Panc1 (cell line): ENCODE results near the gene SKOR1. TPM values are rescaled to one million over a fixed set of nuclear protein-coding genes. Genes with fewer than 3 reads are reported as not detected.

Experiments
- ATAC-seq: fragments of 200-7000 bp; cut with Tn5 transposase; 2 replicates; pipeline ENCODE4 v1.9.1; 2020; ENCODE audit warnings: mild to moderate bottlenecking, moderate library complexity
- BruUV-seq: library from RNA; stranded (reverse); fragments of 400-500 nt; replicated peaks from 2 replicates; lab custom pipeline; 2021; lab: Mats Ljungman, UMichigan
- CTCF ChIA-PET: fragments of 300-600 bp; sonication (Branson Sonifier 250); formaldehyde crosslinking; loops from one replicate; lab custom pipeline; 2022; ENCODE audit warnings: antibody characterized with exemption; lab: Charles Lee
- POLR2A ChIA-PET: fragments of 300-600 bp; sonication (Branson Sonifier 250); formaldehyde crosslinking; loops from one replicate; lab custom pipeline; 2022; ENCODE audit warnings: antibody characterized with exemption; lab: Charles Lee
- DNase-seq: peaks from one replicate; pipeline ENCODE4 v3.0.0-alpha.2; 2010; ENCODE audit warnings: low read depth, low spot score
- H3K27ac ChIP-seq: 2 replicates; pipeline ENCODE4 v1.5.1; 2011; ENCODE audit warnings: mild to moderate bottlenecking, low read length, inconsistent platforms
- H3K27me3 ChIP-seq: fragments of 200-500 bp; sonication (Bioruptor generic); 2 replicates; pipeline ENCODE4 v1.6.0; 2014; ENCODE audit warnings: low read length, inconsistent platforms; ENCODE audit not compliant: control insufficient read depth, insufficient read depth
- H3K36me3 ChIP-seq: fragments of 200-500 bp; sonication (Bioruptor generic); 2 replicates; pipeline ENCODE4 v1.5.1; 2014; ENCODE audit warnings: inconsistent platforms, mild to moderate bottlenecking, low read length, moderate library complexity; ENCODE audit not compliant: control insufficient read depth, insufficient read depth
- H3K4me1 ChIP-seq: 2 replicates; pipeline ENCODE4 v1.5.1; 2011; ENCODE audit warnings: inconsistent platforms, mild to moderate bottlenecking, low read length, moderate library complexity; ENCODE audit not compliant: control insufficient read depth, insufficient read depth
- H3K4me3 ChIP-seq, 2 experiments: 2 replicates each; pipeline ENCODE4 v1.5.1; 2011 to 2012; ENCODE audit warnings: low read depth in 2 of 2, low read length in 2 of 2, mild to moderate bottlenecking in 2 of 2, inconsistent platforms in 1 of 2, moderate library complexity in 1 of 2
- H3K9me3 ChIP-seq: fragments of 200-500 bp; sonication (Bioruptor generic); 2 replicates; pipeline ENCODE4 v1.5.1; 2014; ENCODE audit warnings: low read depth, mild to moderate bottlenecking, inconsistent platforms, low read length, moderate library complexity; ENCODE audit not compliant: control insufficient read depth, insufficient read depth
- CTCF ChIP-seq: fragments of 450-650 bp; IDR thresholded peaks from 2 replicates; pipeline ENCODE4 v1.5.1; 2017; ENCODE audit warnings: mild to moderate bottlenecking
- POLR2AphosphoS5 ChIP-seq: IDR thresholded peaks from 2 replicates; pipeline ENCODE4 v1.6.1; 2012; ENCODE audit warnings: mild to moderate bottlenecking, low read depth, low read length, moderate library complexity
- REST ChIP-seq, 2 experiments: IDR thresholded peaks; 2 replicates each; pipeline ENCODE4 v1.6.1; 2011 to 2012; ENCODE audit warnings: low read depth in 2 of 2, control low read depth in 1 of 2, low read length in 1 of 2, mild to moderate bottlenecking in 1 of 2, moderate library complexity in 1 of 2; ENCODE audit not compliant: insufficient read depth in 1 of 2
- SIN3A ChIP-seq: IDR thresholded peaks from 2 replicates; pipeline ENCODE4 v1.6.1; 2012; ENCODE audit warnings: low read depth, mild to moderate bottlenecking, low read length, moderate library complexity, borderline replicate concordance; ENCODE audit not compliant: insufficient read depth
- TCF7L2 ChIP-seq: IDR thresholded peaks from 2 replicates; pipeline ENCODE4 v1.6.1; 2011; ENCODE audit warnings: mild to moderate bottlenecking, low read depth, low read length, inconsistent platforms
- in situ Hi-C: cut with HindIII; loops from 2 replicates; pipeline ENCODE4 v1.10.0; 2016; ENCODE audit warnings: low sequenced_read_pairs, low pct_unique_long_range_greater_than_20kb
- intact Hi-C: fragments of 100-400 bp; cut with micrococcal nuclease; formaldehyde crosslinking; loops from one replicate; pipeline ENCODE4 v1.10.0; 2022; ENCODE audit not compliant: unreplicated experiment
- total RNA-seq: library from RNA; stranded (reverse); gene quantifications from one replicate; pipeline ENCODE4 v1.2.1, GENCODE V29; 2021; ENCODE audit not compliant: unreplicated experiment

Gene SKOR1
- total RNA-seq, 1 experiment from 2014 or later, result 0.21 TPM

GRCh38 chr15:67832897-67833709 lies 7.8 kb downstream of the SKOR1 start:
- TF ChIP-seq TCF7L2, result no peak
- TF ChIP-seq REST (IDR thresholded peaks at IDR 0.05; ENCODE audit: insufficient read depth in 1 of 2, low read depth in 2 of 2, low read length in 1 of 2), result no peak
- no peak for TF ChIP-seq POLR2AphosphoS5
- no peak for TF ChIP-seq CTCF
- no peak for TF ChIP-seq SIN3A

GRCh38 chr15:67833710-67834511 lies 8.6 kb downstream of the SKOR1 start:
- in situ Hi-C loops, result no loop called here
- no peak for DNase-seq

More at GRCh38 chr15:67832897-67833709, 7.8 kb downstream of the SKOR1 start:
- ChIA-PET CTCF (interaction anchor here (0.6 to 1.6 kb wide), 2 partner anchors 205 to 376 kb away, joined by 4 to 7 read pairs; no protein-coding TSS in a partner anchor), POLR2A (no interaction called here)
- in situ Hi-C loops, result no loop called here
- intact Hi-C loops, result loop anchor here (10.0 kb wide), 2 partner anchors 448 to 588 kb away; no protein-coding TSS in a partner anchor
- Histone ChIP-seq H3K4me1 (peaks cover 21% of the 10 kb centered on the region), H3K27me3 (no peaks in the 10 kb centered on the region), H3K9me3 (no peaks in the 10 kb centered on the region), H3K4me3 (peak overlapping the region; percentile 37 to 53), H3K36me3 (no peaks in the 10 kb centered on the region), H3K27ac (no peak overlapping the region)
- no peak for DNase-seq
- BruUV-seq, result no TSS peak
- no peak for ATAC-seq

More at GRCh38 chr15:67833710-67834511, 8.6 kb downstream of the SKOR1 start:
- intact Hi-C loops, result loop anchor here (10.0 kb wide), 2 partner anchors 449 to 589 kb away; no protein-coding TSS in a partner anchor
- Histone ChIP-seq H3K27ac (0 out of 2 replicates have a peak overlapping the region, but pooled peaks have one; percentile 48), H3K36me3 (no peaks in the 10 kb centered on the region), H3K9me3 (no peaks in the 10 kb centered on the region), H3K4me3 (peak overlapping the region; percentile 37 to 53), H3K27me3 (no peaks in the 10 kb centered on the region), H3K4me1 (peaks cover 28% of the 10 kb centered on the region)
- no peak for TF ChIP-seq TCF7L2
- peak; percentile 88 for TF ChIP-seq CTCF
- no peak for TF ChIP-seq POLR2AphosphoS5
- no peak for TF ChIP-seq SIN3A
- no peak for TF ChIP-seq REST (IDR thresholded peaks at IDR 0.05; ENCODE audit: insufficient read depth in 1 of 2, low read depth in 2 of 2, low read length in 1 of 2)
- CTCF ChIA-PET, result interaction anchor here (1.6 kb wide), 1 partner anchor 377 kb away, joined by 7 read pairs; no protein-coding TSS in a partner anchor
- peak; percentile 76 for ATAC-seq
- POLR2A ChIA-PET, result no interaction called here
- no TSS peak for BruUV-seq
